Measurements from ENCODE around the gene GALNT14.
A peak's percentile ranks its signal among the peaks of the same experiment; 100 is the strongest.

GALNT14 gene

GRCh38 chr2:31142110-31142509, 3.9 kb upstream of the GALNT14 start:
- no peak for DNase-seq (ENCODE audit: low spot score)
- no peak for TF ChIP-seq CTCF (IDR thresholded peaks at IDR 0.05; ENCODE audit: extremely low read depth, missing control alignments)

GRCh38 chr2:31141443-31142085, 3.3 kb upstream of the GALNT14 start:
- TF ChIP-seq CTCF (IDR thresholded peaks at IDR 0.05; ENCODE audit: extremely low read depth, missing control alignments), result no peak

GRCh38 chr2:31140151-31140550, 1.9 kb upstream of the GALNT14 start:
- no peak for DNase-seq (ENCODE audit: low spot score)
- TF ChIP-seq CTCF (IDR thresholded peaks at IDR 0.05; ENCODE audit: extremely low read depth, missing control alignments), result no peak

More at GRCh38 chr2:31141443-31142085, 3.3 kb upstream of the GALNT14 start:
- DNase-seq (ENCODE audit: low spot score), result no peak

- no peak for TF ChIP-seq CTCF (IDR thresholded peaks at IDR 0.05; ENCODE audit: extremely low read depth, missing control alignments)
- no peak for DNase-seq (ENCODE audit: low spot score)
Measured at GRCh38 chr2:31139671-31140070, 1.4 kb upstream of the GALNT14 start.

GRCh38 chr2:31137211-31138036, 816 bp downstream of the GALNT14 start:
- DNase-seq (ENCODE audit: low spot score), result peak; percentile 48
- TF ChIP-seq CTCF (IDR thresholded peaks at IDR 0.05; ENCODE audit: extremely low read depth, missing control alignments), result no peak

- DNase-seq (ENCODE audit: low spot score), result peak; percentile 47
- no peak for TF ChIP-seq CTCF (IDR thresholded peaks at IDR 0.05; ENCODE audit: extremely low read depth, missing control alignments)
Measured at GRCh38 chr2:31136732-31137131, 1.5 kb downstream of the GALNT14 start.

GRCh38 chr2:31136000-31136399, 2.2 kb downstream of the GALNT14 start:
- TF ChIP-seq CTCF (IDR thresholded peaks at IDR 0.05; ENCODE audit: extremely low read depth, missing control alignments), result no peak
- DNase-seq (ENCODE audit: low spot score), result no peak
